ENCODE results near the gene TARBP2. TPM values are rescaled to one million over a fixed set of nuclear protein-coding genes. Genes with fewer than 3 reads are reported as not detected.
"Not testable (repeated sequence)": the region's sequence is repeated elsewhere in the genome, so short reads cannot be mapped to it uniquely, and the experiment has no call there.

TARBP2 gene
- total and polyA plus RNA-seq, 7 experiments from 2014 or later, result 25.1 to 45.2 (median 34.2) TPM

- H3K9me3 ChIP-seq (ENCODE audit: control insufficient read depth in 2 of 3, low read length in 3 of 3); intact Hi-C loops (cut with micrococcal nuclease); DNase-seq; H3K27me3 Mint-ChIP-seq; H3K27ac ChIP-seq (ENCODE audit: low read depth, low read length); H3K9me3 Mint-ChIP-seq; POLR2A ChIA-PET; H3K4me3 Mint-ChIP-seq; H3K4me1 ChIP-seq (ENCODE audit: control insufficient read depth in 2 of 2, insufficient read depth in 2 of 2, low read length in 2 of 2); H3K27me3 ChIP-seq (ENCODE audit: control insufficient read depth in 2 of 2, insufficient read depth in 2 of 2, low read length in 2 of 2); ATAC-seq; H3K4me3 ChIP-seq (ENCODE audit: low read length): not testable (repeated sequence)
- CTCF ChIA-PET, result interaction anchor here (0.9 kb wide), 1 partner anchor 198 kb away, joined by 3 read pairs; no protein-coding TSS in a partner anchor
- Mint-ChIP-seq H3K4me1 (peaks cover 6 to 30% (median 18%) of the 10 kb centered on the region in 7 donors), H3K27ac (peak overlapping the region in 2 of 9 donors; percentile 20 to 33), H3K36me3 (peaks cover 0 to 27% (median 5%) of the 10 kb centered on the region in 5 donors)
- H3K36me3 ChIP-seq (ENCODE audit: control insufficient read depth in 2 of 3, insufficient read depth in 3 of 3, low read length in 3 of 3), result peaks cover 0 to 24% (median 4%) of the 10 kb centered on the region in 3 experiments
Observed at GRCh38 chr12:53550131-53550530, 49.0 kb downstream of the TARBP2 start.

DNA sequence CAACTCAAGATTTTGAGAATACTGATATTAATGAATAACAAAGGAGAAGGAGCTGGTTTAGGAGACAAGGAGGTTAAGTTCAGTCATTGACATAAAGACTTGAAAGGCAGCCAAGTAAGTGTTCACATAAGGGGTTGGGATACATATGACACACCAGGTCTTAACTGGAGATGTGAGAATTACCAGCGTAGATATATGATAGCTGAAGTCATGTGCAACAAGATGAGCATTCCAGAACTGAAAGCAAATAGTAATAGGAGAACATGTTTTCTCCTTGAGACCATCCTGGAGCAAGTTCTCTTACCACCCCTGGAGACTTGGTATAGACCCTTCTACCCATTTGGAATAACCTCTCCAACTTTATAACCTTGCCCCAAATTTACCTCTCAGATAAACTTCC lies 49.5 kb downstream of the TARBP2 start:
- H3K27me3 Mint-ChIP-seq, result no peaks in the 10 kb centered on the region
- peaks cover 0 to 27% (median 5%) of the 10 kb centered on the region in 5 donors for H3K36me3 Mint-ChIP-seq
- no peak overlapping the region for H3K27ac ChIP-seq (ENCODE audit: low read depth, low read length)
- H3K9me3 Mint-ChIP-seq, result no peaks in the 10 kb centered on the region
- no peak for ATAC-seq
- H3K27ac Mint-ChIP-seq, result peak overlapping the region in 2 of 9 donors; percentile 20 to 33
- H3K4me3 Mint-ChIP-seq, result no peak overlapping the region
- POLR2A ChIA-PET, result no interaction called here
- no peak overlapping the region for H3K4me3 ChIP-seq (ENCODE audit: low read length)
- peaks cover 0 to 24% (median 4%) of the 10 kb centered on the region in 3 experiments for H3K36me3 ChIP-seq (ENCODE audit: control insufficient read depth in 2 of 3, insufficient read depth in 3 of 3, low read length in 3 of 3)
- no peaks in the 10 kb centered on the region for H3K9me3 ChIP-seq (ENCODE audit: control insufficient read depth in 2 of 3, low read length in 3 of 3)
- peaks cover 2 to 25% (median 16%) of the 10 kb centered on the region in 7 donors for H3K4me1 Mint-ChIP-seq
- intact Hi-C loops (cut with micrococcal nuclease), result no loop called here
- no peaks in the 10 kb centered on the region for H3K27me3 ChIP-seq (ENCODE audit: control insufficient read depth in 2 of 2, insufficient read depth in 2 of 2, low read length in 2 of 2)
- no peak for DNase-seq
- CTCF ChIA-PET, result interaction anchor here (0.9 kb wide), 1 partner anchor 198 kb away, joined by 3 read pairs; no protein-coding TSS in a partner anchor
- H3K4me1 ChIP-seq (ENCODE audit: control insufficient read depth in 2 of 2, insufficient read depth in 2 of 2, low read length in 2 of 2), result no peaks in the 10 kb centered on the region

DNA sequence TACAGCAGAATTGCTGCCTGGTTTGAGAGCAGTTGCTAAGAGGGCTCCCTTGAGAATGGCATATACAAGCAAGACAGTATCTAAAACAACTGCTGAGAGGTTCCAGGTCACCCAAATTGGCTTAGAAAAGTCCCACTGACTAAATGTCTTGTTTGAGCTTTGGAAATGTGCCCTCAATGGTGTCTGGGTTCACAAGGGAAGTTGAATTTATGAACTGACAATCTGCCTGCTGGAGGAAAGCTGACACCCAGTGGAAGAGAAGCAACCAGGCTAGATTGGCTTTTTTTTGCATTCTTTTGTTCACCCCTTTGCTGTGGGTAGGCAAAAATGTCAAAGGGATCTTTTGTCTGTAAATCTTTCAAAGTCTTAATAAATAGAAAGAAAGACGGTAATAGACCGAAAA lies 50.8 kb downstream of the TARBP2 start:
- no peaks in the 10 kb centered on the region for H3K4me1 ChIP-seq (ENCODE audit: control insufficient read depth in 2 of 2, insufficient read depth in 2 of 2, low read length in 2 of 2)
- H3K9me3 ChIP-seq (ENCODE audit: control insufficient read depth in 2 of 3, low read length in 3 of 3), result no peaks in the 10 kb centered on the region
- H3K27ac Mint-ChIP-seq, result peak overlapping the region in 3 of 9 donors; percentile 37 to 80 (median 51)
- ChIA-PET CTCF (interaction anchor here (1.1 kb wide), 1 partner anchor 124 kb away, joined by 5 read pairs; the partner anchor contains the start of gene ATP5MC2), POLR2A (interaction anchor here (0.6 to 1.0 kb wide), 2 partner anchors 9 to 17 kb away, joined by 3 to 4 read pairs; no protein-coding TSS in a partner anchor)
- no peaks in the 10 kb centered on the region for H3K9me3 Mint-ChIP-seq
- H3K36me3 ChIP-seq (ENCODE audit: control insufficient read depth in 2 of 3, insufficient read depth in 3 of 3, low read length in 3 of 3), result peaks cover 0 to 24% (median 4%) of the 10 kb centered on the region in 3 experiments
- H3K27me3 ChIP-seq (ENCODE audit: control insufficient read depth in 2 of 2, insufficient read depth in 2 of 2, low read length in 2 of 2), result no peaks in the 10 kb centered on the region
- ATAC-seq (no peak), DNase-seq (no peak)
- H3K36me3 Mint-ChIP-seq, result peaks cover 0 to 27% (median 5%) of the 10 kb centered on the region in 5 donors
- H3K27ac ChIP-seq (ENCODE audit: low read depth, low read length), result no peak overlapping the region
- intact Hi-C loops (cut with micrococcal nuclease), result no loop called here
- peaks cover 2 to 25% (median 16%) of the 10 kb centered on the region in 7 donors for H3K4me1 Mint-ChIP-seq
- no peak overlapping the region for H3K4me3 ChIP-seq (ENCODE audit: low read length)
- peak overlapping the region in 1 of 10 donors; percentile 23 for H3K4me3 Mint-ChIP-seq
- no peaks in the 10 kb centered on the region for H3K27me3 Mint-ChIP-seq

DNA sequence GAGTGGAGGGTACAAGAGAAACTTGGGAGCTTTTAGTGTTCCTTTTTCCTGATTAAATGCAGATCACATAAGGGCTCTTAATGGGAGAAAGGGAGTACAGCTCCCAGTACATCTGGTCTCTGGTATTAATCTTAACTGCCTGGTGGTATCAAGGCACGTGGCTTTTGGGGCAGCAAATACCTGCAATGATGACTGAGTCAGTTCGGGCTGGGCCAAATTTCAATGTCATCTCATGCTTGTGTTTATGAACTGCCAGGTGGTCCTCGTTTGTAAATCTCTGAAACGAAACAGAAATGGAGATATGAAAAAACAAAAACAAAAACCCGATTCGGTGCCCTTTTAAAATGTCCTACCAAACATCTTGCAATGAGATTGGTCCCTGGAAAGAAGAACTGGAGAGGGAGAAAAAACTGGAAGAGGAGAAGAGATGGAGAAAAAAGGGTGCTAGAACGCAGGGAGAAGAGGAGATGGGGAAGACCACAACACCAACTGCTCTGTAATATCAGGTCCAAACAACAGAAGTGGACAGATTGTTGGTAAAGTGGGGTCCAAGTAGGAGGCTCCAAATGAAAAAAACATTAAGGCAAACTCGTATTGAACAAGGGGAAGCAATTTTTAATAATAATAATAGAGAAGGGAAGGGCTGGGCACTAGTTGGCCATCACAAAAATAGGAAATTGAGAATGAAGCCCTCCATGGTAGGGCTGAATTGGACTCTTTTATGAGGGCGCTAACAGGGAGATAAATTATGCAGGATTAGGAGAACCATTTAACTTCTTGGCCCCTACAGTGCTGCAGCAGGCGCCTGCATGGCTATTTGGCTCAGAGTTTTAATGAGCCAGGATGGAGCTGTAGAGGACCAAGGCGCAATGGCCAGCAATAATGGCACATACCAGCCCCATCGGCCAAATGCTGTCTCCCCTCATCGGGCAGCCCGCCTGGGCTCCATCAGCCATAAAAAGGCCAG lies 51.6 kb downstream of the TARBP2 start:
- CTCF ChIA-PET, result no interaction called here
- Mint-ChIP-seq H3K27me3 (no peaks in the 10 kb centered on the region), H3K27ac (peak overlapping the region in 4 of 9 donors; percentile 37 to 55 (median 50)), H3K4me3 (peak overlapping the region in 1 of 10 donors; percentile 23), H3K9me3 (no peaks in the 10 kb centered on the region), H3K36me3 (peaks cover 0 to 27% (median 5%) of the 10 kb centered on the region in 5 donors), H3K4me1 (peaks cover 2 to 30% (median 20%) of the 10 kb centered on the region in 7 donors)
- ATAC-seq (no peak), DNase-seq (no peak)
- Histone ChIP-seq H3K36me3 (ENCODE audit: control insufficient read depth in 2 of 3, insufficient read depth in 3 of 3, low read length in 3 of 3) (peaks cover 0 to 22% (median 4%) of the 10 kb centered on the region in 3 experiments), H3K27me3 (ENCODE audit: control insufficient read depth in 2 of 2, insufficient read depth in 2 of 2, low read length in 2 of 2) (no peaks in the 10 kb centered on the region), H3K4me1 (ENCODE audit: control insufficient read depth in 2 of 2, insufficient read depth in 2 of 2, low read length in 2 of 2) (no peaks in the 10 kb centered on the region), H3K9me3 (ENCODE audit: control insufficient read depth in 2 of 3, low read length in 3 of 3) (no peaks in the 10 kb centered on the region), H3K4me3 (ENCODE audit: low read length) (no peak overlapping the region), H3K27ac (ENCODE audit: low read depth, low read length) (no peak overlapping the region)
- POLR2A ChIA-PET, result interaction anchor here (0.8 to 1.0 kb wide), 2 partner anchors 16 to 437 kb away, joined by 3 to 4 read pairs; no protein-coding TSS in a partner anchor
- intact Hi-C loops (cut with micrococcal nuclease), result no loop called here

Other genes starting within 250 kb of the TARBP2 start
- 10 to 100 TPM in 1 of 5 experiments, 1 to 10 TPM in 2, under 1 TPM in 2; 0.08 to 65.4 (median 1.1) TPM for gene ESPL1, start 233.0 kb upstream of the TARBP2 start, total RNA-seq
- not detected for gene ESPL1, start 233.0 kb upstream of the TARBP2 start, polyA plus RNA-seq
- 100 to 1,000 TPM; 323 to 785 (median 692) TPM for gene PFDN5, start 205.7 kb upstream of the TARBP2 start, total RNA-seq
- 1,000 to 10,000 TPM; 1,766 to 1,956 TPM for gene PFDN5, start 205.7 kb upstream of the TARBP2 start, polyA plus RNA-seq
- 10 to 100 TPM; 38.9 to 55.9 (median 49.2) TPM for gene MYG1, start 201.6 kb upstream of the TARBP2 start, total RNA-seq
- gene MYG1, start 201.6 kb upstream of the TARBP2 start, polyA plus RNA-seq, result 10 to 100 TPM; 69.6 to 75.1 TPM
- 10 to 100 TPM; 35.4 to 73.5 (median 69.0) TPM for gene AAAS, start 179.7 kb upstream of the TARBP2 start, total RNA-seq
- 10 to 100 TPM; 45.9 to 58.2 TPM for gene AAAS, start 179.7 kb upstream of the TARBP2 start, polyA plus RNA-seq
- not detected for gene SP7, start 164.9 kb upstream of the TARBP2 start, total RNA-seq
- gene SP7, start 164.9 kb upstream of the TARBP2 start, polyA plus RNA-seq, result under 1 TPM; 0.13 to 0.18 TPM
- gene SP1, start 121.1 kb upstream of the TARBP2 start, total RNA-seq, result 100 to 1,000 TPM in 2 of 5 experiments, 10 to 100 TPM in 3; 62.7 to 103 (median 79.6) TPM
- gene SP1, start 121.1 kb upstream of the TARBP2 start, polyA plus RNA-seq, result 10 to 100 TPM; 10.2 to 13.6 TPM
- gene AMHR2, start 77.4 kb upstream of the TARBP2 start, total RNA-seq, result not detected
- gene AMHR2, start 77.4 kb upstream of the TARBP2 start, polyA plus RNA-seq, result not detected
- gene PRR13, start 59.5 kb upstream of the TARBP2 start, total RNA-seq, result 100 to 1,000 TPM; 147 to 215 (median 201) TPM
- 100 to 1,000 TPM; 493 to 529 TPM for gene PRR13, start 59.5 kb upstream of the TARBP2 start, polyA plus RNA-seq
- 1,000 to 10,000 TPM in 2 of 5 experiments, 100 to 1,000 TPM in 3; 737 to 1,110 (median 928) TPM for gene PCBP2, start 49.2 kb upstream of the TARBP2 start, total RNA-seq
- gene PCBP2, start 49.2 kb upstream of the TARBP2 start, polyA plus RNA-seq, result 100 to 1,000 TPM; 148 to 158 TPM
- gene MAP3K12, start 1.8 kb upstream of the TARBP2 start, total RNA-seq, result 10 to 100 TPM; 21.8 to 29.7 (median 23.0) TPM
- gene MAP3K12, start 1.8 kb upstream of the TARBP2 start, polyA plus RNA-seq, result 1 to 10 TPM; 4.9 to 6.6 TPM
- not detected for gene NPFF, start 6.2 kb downstream of the TARBP2 start, total RNA-seq
- gene NPFF, start 6.2 kb downstream of the TARBP2 start, polyA plus RNA-seq, result not detected
- 10 to 100 TPM; 21.9 to 39.5 (median 30.9) TPM for gene ATF7, start 125.1 kb downstream of the TARBP2 start, total RNA-seq
- 10 to 100 TPM; 14.5 to 14.9 TPM for gene ATF7, start 125.1 kb downstream of the TARBP2 start, polyA plus RNA-seq
- 100 to 1,000 TPM; 237 to 332 (median 275) TPM for gene ATP5MC2, start 174.8 kb downstream of the TARBP2 start, total RNA-seq
- 100 to 1,000 TPM; 586 to 659 TPM for gene ATP5MC2, start 174.8 kb downstream of the TARBP2 start, polyA plus RNA-seq
- 100 to 1,000 TPM in 3 of 5 experiments, 10 to 100 TPM in 2; 66.1 to 175 (median 137) TPM for gene CALCOCO1, start 226.2 kb downstream of the TARBP2 start, total RNA-seq
- gene CALCOCO1, start 226.2 kb downstream of the TARBP2 start, polyA plus RNA-seq, result 10 to 100 TPM; 58.7 to 68.9 TPM